Measurements from ENCODE around the gene RANBP3.

DNA sequence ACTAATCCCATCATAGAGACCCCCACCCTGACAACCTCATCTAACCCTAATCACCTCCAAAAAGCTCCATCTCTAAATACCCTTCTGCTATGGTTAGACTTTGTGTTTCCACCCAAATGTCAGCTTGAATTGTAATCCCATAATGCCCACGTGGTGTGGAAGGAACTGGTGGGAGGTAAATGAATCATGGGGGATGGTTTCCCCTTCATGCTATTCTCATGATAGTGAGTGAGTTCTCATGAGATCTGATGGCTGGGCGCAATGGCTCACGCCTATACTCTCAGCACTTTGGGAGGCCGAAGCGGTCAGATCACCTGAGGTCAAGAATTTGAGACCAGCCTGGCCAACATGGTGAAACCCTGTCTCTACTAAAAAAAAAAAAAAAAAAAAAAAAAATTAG lies 70.7 kb downstream of the RANBP3 start:
- TF ChIP-seq, protein P1, sequence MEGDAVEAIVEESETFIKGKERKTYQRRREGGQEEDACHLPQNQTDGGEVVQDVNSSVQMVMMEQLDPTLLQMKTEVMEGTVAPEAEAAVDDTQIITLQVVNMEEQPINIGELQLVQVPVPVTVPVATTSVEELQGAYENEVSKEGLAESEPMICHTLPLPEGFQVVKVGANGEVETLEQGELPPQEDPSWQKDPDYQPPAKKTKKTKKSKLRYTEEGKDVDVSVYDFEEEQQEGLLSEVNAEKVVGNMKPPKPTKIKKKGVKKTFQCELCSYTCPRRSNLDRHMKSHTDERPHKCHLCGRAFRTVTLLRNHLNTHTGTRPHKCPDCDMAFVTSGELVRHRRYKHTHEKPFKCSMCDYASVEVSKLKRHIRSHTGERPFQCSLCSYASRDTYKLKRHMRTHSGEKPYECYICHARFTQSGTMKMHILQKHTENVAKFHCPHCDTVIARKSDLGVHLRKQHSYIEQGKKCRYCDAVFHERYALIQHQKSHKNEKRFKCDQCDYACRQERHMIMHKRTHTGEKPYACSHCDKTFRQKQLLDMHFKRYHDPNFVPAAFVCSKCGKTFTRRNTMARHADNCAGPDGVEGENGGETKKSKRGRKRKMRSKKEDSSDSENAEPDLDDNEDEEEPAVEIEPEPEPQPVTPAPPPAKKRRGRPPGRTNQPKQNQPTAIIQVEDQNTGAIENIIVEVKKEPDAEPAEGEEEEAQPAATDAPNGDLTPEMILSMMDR (IDR thresholded peaks at IDR 0.05), result no peak
- TF ChIP-seq POLR2A (IDR thresholded peaks at IDR 0.05) (no peak), EP300 (IDR thresholded peaks at IDR 0.05) (no peak)

Measured in upper lobe of left lung (tissue), 4 donors.